Mesothelial cell of epicardium (in vitro differentiated cells): Measurements from ENCODE around the gene RGL4. TPM values are rescaled to one million over a fixed set of nuclear protein-coding genes. Genes with fewer than 3 reads are reported as not detected.

Source experiments
- DNase-seq, 2 experiments: peaks; one replicate each; pipeline ENCODE4 v3.0.0; 2021; ENCODE audit warnings: low spot score in 2 of 2; ENCODE audit not compliant: unreplicated experiment in 2 of 2
- H3K27ac Mint-ChIP-seq: 2 replicates; pipeline ENCODE4 v1.8.0; 2021; ENCODE audit warnings: mixed read lengths
- H3K27me3 Mint-ChIP-seq: 2 replicates; pipeline ENCODE4 v1.8.0; 2021; ENCODE audit warnings: low read depth, mixed read lengths
- H3K36me3 Mint-ChIP-seq: 2 replicates; pipeline ENCODE4 v1.8.0; 2021; ENCODE audit warnings: mixed read lengths
- H3K4me1 Mint-ChIP-seq: 2 replicates; pipeline ENCODE4 v1.8.0; 2021; ENCODE audit warnings: mixed read lengths
- H3K4me3 Mint-ChIP-seq: 2 replicates; pipeline ENCODE4 v1.8.0; 2021; ENCODE audit warnings: mild to moderate bottlenecking, moderate library complexity, mixed read lengths
- H3K9me3 Mint-ChIP-seq: 2 replicates; pipeline ENCODE4 v1.8.0; 2021; ENCODE audit warnings: mixed read lengths
- CTCF ChIP-seq: fragments of 200-600 bp; sonication (generic); IDR thresholded peaks from one replicate; pipeline ENCODE4 v1.5.0; 2021; ENCODE audit warnings: antibody characterized with exemption; ENCODE audit not compliant: unreplicated experiment
- total RNA-seq: library from RNA; stranded (reverse); gene quantifications from 3 replicates; pipeline ENCODE4 v1.2.1, GENCODE V29; 2021

Gene RGL4
- total RNA-seq, 1 donor from 2014 or later = not detected

DNA sequence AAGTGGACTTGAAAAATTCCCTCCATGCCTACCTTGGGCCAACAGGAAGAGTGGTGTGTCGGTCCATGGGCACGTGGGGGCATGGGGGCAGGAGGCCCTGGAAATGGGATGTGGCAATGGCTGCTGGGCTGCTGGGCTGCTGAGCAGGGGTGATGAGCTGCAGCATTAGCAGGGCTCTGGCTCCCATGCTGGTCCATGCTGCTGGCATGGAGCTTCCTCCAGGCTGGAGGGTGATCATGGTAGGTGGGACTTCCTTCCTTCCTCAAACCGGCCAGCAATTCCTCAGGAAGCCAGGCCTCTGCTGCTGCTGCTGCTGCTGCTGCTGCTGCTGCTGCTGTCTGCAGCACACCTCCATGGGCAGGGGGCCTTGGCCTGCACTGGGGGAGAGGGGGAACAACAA is 4.3 kb downstream of the RGL4 start:
- H3K4me1 Mint-ChIP-seq = no peaks in the 10 kb centered on the region
- peaks cover 23% of the 10 kb centered on the region for H3K36me3 Mint-ChIP-seq
- H3K27me3 Mint-ChIP-seq = no peaks in the 10 kb centered on the region
- DNase-seq = no peak
- no peak overlapping the region for H3K27ac Mint-ChIP-seq
- no peak for TF ChIP-seq CTCF
- H3K9me3 Mint-ChIP-seq = no peaks in the 10 kb centered on the region
- no peak overlapping the region for H3K4me3 Mint-ChIP-seq

DNA sequence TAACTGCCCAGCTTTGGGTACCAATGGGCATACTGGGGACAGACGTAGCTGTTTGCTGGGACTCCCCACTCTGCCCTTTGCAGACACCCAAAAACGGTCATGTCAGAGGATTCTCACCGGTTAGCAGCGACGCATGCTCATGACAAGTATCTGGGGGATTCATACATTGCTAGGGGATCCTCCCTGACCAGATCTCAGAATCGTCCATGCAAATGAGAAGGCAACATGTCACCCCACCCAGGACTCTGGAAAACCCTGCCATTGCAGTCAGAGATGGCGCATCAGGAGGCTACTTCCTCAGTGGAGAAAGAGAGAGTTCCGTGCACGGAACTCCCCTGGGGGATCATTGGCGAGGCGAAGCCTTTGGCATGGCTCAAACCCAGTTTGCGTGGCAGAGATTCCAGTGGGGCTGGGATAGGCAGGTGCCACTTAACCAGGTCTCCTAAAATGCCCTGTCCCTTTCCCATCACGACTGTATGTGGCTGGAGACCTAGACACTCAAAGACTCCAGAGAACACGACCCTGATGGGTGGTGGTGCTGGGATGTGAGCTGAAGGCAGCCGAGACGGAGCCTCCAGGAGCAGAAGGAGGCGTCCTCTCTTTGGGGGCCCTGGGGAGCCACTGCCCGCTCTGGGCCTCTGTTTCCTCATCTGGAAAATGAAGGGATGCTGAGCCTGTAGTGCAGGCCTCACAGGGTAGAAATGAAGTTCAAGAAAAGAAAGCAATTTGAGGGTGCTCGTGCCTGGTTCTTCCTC is 4.9 kb downstream of the RGL4 start:
- Mint-ChIP-seq H3K27ac (no peak overlapping the region), H3K4me1 (no peaks in the 10 kb centered on the region), H3K27me3 (no peaks in the 10 kb centered on the region), H3K36me3 (peaks cover 23% of the 10 kb centered on the region), H3K4me3 (no peak overlapping the region), H3K9me3 (no peaks in the 10 kb centered on the region)
- no peak for TF ChIP-seq CTCF
- DNase-seq = no peak

- H3K27me3 Mint-ChIP-seq = no peaks in the 10 kb centered on the region
- H3K4me3 Mint-ChIP-seq = no peak overlapping the region
- peaks cover 25% of the 10 kb centered on the region for H3K36me3 Mint-ChIP-seq
- no peak overlapping the region for H3K27ac Mint-ChIP-seq
- TF ChIP-seq CTCF = no peak
- no peaks in the 10 kb centered on the region for H3K4me1 Mint-ChIP-seq
- no peaks in the 10 kb centered on the region for H3K9me3 Mint-ChIP-seq
- no peak for DNase-seq
Measured at GRCh38 chr22:23696326-23696851, 5.6 kb downstream of the RGL4 start.

GRCh38 chr22:23697031-23697970 is 6.5 kb downstream of the RGL4 start:
- no peaks in the 10 kb centered on the region for H3K9me3 Mint-ChIP-seq
- no peak for DNase-seq
- peaks cover 26% of the 10 kb centered on the region for H3K36me3 Mint-ChIP-seq
- H3K27ac Mint-ChIP-seq = no peak overlapping the region
- no peaks in the 10 kb centered on the region for H3K27me3 Mint-ChIP-seq
- H3K4me1 Mint-ChIP-seq = no peaks in the 10 kb centered on the region
- no peak overlapping the region for H3K4me3 Mint-ChIP-seq
- no peak for TF ChIP-seq CTCF

DNA sequence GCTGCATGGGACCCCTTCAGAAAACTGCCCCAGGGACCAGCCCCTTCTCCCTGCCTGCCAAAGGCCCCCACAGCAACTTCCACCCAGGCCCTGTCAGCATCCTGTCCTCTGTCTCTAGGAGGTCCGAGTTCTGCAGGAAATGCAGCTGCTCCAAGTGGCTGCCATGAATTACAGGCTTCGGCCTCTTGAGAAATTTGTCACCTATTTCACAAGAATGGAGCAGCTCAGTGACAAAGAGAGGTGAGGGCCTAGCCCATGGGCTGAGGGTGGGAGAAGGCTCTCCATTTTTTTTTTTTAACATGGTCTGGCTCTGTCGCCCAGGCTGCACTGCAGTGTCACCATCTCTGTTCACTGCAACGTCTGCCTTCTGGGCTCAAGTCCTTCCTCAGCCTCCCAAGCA is 7.3 kb downstream of the RGL4 start:
- Mint-ChIP-seq H3K27me3 (no peaks in the 10 kb centered on the region), H3K36me3 (peaks cover 23% of the 10 kb centered on the region), H3K4me3 (no peak overlapping the region), H3K9me3 (no peaks in the 10 kb centered on the region), H3K27ac (no peak overlapping the region), H3K4me1 (no peaks in the 10 kb centered on the region)
- no peak for TF ChIP-seq CTCF
- no peak for DNase-seq
